ENCODE measurements around the gene COL1A2.

COL1A2 gene

DNA sequence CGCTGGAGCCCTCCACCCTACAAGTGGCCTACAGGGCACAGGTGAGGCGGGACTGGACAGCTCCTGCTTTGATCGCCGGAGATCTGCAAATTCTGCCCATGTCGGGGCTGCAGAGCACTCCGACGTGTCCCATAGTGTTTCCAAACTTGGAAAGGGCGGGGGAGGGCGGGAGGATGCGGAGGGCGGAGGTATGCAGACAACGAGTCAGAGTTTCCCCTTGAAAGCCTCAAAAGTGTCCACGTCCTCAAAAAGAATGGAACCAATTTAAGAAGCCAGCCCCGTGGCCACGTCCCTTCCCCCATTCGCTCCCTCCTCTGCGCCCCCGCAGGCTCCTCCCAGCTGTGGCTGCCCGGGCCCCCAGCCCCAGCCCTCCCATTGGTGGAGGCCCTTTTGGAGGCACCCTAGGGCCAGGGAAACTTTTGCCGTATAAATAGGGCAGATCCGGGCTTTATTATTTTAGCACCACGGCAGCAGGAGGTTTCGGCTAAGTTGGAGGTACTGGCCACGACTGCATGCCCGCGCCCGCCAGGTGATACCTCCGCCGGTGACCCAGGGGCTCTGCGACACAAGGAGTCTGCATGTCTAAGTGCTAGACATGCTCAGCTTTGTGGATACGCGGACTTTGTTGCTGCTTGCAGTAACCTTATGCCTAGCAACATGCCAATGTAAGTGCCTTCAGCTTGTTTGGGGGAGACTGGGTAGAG lies at the start of gene COL1A2:
COL1A2 (plus strand) TSS at position 459 of the 704 bp plus-strand sequence; CDS start at position 596, 137 bp downstream.
- DNase-seq: no peak

DNA sequence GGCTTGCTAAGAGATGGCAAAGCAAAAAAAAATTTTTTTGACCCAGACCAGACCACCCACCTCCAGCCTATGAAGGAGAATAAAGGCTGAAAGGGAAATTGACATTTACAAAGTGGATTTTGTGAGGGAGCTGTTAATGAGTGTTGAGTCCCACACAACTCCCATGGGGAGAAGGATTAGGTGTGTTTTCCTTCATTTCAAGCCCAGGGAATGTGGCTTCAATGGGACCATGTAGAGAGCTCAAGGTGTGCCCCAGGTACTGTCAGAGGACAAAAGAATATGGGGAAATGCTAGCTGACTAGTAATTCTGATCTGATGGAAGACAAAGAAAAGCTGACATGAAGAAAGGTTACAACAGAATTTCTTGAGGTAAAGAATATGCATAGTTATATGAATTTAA lies 48.8 kb upstream of the COL1A2 start:
- DNase-seq: no peak

DNA sequence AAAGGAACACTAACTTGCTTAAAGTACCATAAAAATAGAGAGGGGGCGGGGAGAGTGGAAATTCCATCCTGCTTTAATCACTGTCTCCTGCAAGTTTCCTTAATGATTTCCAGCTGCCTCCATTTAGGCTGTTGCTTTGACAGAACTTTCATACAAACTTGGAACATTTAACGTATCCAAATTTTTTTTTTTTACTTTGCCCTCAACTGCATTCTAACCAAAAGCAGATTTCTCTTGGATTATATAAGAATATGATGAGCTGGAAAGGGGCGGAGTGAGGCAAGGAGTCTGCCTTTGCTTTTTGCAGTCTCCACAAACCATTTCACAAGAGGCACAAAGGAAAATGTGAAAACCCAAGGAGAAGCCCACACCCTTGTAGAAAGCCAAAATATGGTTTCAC lies 46.6 kb upstream of the COL1A2 start:
- no peak for DNase-seq

DNA sequence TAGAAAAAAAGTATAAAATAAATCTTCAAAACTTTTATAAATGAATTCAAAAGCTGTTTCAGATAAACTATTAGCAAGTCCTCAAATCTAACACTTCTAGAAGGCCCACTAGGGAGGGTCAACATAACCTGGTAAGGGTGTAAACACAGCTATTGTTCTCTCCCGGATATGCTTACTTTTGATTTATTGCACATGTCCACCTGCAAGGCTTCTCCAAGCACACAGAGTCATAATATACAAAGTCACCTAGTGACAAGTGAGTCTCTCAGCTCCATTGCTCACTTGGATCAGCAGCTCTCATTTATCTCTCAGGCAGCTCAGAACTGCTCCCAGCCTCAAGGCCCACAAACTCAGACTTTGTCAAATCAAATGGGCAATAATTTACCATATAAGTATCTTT lies 44.0 kb upstream of the COL1A2 start:
- DNase-seq: no peak

DNA sequence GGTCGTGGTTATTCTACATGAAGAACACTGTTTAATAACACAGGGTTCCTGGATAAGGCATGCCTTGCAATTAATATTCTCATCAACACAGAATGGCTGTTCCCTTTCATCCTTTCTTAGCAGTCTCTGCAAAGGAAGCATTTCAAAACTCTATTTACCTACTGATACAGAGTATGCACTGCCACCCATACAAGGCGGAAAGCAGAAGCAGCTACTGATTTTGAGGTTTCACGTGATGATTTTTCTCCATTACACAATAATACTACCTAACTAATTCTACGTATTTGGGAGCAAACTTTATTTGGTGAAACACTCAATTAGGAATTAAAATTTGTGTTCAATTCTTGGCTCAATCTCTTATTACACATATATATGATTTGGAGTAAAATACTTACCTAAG lies 43.0 kb upstream of the COL1A2 start:
- DNase-seq: no peak

DNA sequence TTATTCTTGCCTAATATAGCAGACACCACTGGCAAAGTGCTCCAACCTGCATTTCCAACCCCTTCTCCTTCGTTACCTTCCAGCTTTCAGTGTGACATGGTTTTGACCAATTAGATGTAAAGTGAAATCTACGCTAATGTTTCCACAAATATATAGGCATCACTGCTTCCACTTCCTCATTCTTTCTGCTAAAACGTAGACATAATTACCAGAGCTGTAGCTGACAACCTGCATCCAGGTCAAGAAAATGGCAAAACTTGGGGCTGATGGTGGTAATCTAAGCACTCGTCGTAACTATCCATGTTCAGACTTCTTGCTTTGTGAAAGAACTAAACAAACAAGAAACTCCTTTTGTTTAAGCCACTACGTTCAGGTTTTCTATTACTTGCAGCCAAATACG lies 41.8 kb upstream of the COL1A2 start:
- DNase-seq: no peak

DNA sequence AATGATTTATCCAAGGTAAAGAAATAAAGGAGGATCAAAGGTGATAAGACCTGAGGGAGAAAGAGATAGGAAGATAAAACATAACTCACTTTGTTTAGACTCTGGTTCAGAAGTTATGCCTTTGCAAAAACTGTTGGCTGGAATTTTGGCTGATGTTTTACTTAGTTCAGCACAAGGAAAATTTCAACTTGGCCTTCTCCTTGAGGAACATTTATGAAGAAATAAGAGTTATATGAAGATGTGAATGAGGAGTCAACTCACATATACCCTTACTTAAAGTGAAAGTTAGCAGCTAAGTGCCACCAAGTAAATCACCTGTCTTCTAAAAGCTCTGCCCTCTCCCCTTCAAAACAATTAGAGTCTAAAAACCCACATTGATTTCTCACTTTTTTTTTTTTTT lies 39.7 kb upstream of the COL1A2 start:
- no peak for DNase-seq

DNA sequence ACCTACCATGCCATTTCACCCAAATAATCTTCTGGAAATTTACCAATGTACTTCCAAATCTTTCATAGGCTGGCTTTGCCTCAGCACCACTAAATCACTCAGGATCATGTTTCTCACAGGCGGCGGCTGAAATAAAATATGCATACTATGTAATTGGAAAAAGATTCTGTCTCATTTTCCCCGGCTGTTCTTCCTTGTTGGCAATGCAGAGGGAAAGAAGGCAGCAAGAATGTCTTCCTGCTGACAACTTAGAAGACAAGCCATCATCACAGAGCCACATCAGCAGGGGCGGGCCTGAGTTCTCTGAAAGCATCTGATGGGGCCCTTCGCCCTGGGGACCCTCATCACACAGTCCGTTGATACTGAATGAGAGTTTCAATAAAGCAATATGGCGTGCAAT lies 39.2 kb upstream of the COL1A2 start:
- DNase-seq: no peak

DNA sequence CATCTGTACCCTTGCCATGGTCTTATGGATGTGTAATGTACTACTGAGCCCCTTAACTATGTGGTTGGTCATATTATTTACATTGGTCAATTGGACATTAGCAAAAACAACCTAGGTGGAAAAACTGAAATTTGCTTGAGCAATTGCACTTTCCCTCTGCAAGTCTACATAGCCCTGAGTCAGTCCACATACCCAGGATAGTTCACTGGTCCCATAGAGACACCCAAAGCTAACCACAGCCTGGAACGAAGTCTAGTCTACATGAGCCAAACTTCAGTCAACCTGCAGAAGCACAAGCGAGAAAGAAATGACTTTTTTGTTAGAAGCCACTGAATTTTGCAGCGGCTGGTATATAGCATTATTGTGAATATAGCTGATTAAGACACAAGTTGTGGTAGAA lies 37.6 kb upstream of the COL1A2 start:
- no peak for DNase-seq

DNA sequence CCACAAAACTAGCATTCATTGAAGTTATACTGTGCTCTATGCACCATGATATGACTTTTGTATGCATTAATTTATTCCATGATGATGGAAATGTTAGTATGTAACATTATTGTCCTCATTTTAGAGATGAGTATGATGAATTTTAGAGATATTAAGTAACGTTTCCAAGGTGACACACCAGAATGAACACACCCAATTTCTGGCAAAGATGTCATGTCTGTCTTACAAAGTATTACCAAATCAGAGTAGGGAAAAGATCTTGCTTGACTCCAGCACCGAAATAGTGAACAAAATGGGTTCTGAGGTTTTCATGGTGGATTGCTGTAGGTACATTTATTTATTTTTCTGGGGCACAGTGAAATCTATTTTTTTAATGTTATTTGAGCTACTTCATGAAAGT lies 33.8 kb upstream of the COL1A2 start:
- DNase-seq: no peak

DNA sequence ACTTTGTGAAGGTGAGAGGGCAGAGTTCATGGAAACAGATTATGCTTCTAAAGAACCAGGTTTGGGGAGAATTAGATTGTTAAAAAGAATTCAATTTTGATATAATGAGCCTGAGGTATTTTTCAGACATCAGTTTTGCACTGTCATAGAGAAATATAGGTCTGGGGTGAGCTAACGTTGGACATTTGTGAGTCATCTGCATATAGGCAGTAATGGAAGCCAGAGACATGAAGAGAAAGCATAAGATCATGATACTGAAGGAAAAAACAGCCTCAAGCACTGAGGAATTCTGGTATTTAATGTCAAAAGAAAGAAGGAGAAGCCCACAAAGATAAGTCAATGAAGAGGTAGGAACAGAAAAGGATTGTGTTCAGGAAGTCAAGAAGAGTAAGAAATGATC lies 32.4 kb upstream of the COL1A2 start:
- DNase-seq: no peak

DNA sequence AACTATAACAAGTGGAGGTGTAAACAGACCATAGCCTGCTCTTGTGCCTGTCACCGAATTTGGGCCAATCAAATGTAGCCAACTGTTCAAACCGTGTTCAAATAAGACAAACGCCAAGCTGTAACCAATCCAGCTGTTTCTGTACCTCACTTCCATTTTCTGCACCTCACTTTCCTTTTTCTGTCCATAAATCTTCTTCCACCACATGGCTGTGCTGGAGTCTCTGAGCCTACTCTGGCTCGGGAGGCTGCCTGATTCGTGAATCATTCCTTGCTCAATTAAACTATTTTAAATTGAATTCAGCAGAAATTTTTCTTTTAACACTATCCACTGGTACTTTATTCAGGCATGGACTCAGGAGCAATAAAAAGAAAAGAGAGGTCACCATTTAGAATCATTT lies 29.9 kb upstream of the COL1A2 start:
- DNase-seq: no peak

DNA sequence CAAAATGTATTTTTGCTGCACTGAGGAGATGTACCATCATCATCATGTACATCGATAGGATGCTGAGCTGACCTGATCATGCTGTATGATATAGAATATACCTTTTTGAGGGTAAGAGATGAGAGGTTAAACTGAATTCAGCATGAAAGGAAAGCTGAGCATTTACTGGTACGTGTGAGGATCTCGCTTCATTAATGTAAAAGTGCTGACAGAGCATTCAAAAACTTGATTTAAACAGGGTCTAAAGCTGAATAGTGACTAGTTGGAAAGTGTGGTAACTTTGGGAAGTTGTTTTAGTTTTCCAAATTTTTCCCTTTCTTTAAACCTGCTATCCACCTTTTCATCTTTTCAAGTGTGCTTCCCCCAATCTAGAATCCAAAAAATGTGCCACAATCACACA lies 28.5 kb upstream of the COL1A2 start:
- no peak for DNase-seq

DNA sequence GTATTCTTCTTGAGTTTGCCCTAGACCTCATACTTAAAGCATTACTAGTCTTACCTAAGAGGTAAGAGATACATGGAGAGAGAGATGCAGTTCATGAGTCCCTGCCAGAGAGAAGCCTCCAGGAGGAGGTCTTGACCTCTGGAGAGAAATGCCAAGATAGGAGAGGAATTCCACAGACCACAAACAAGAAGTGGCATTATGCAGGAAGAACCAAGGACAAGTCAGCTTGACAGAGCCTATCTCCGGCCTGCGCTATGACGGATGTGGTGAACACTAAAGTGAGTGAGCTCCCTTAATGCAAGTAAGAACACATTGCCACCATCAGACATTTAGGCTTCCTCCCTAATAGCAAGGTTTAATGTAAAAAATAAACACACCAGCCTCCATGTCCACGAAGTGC lies 27.9 kb upstream of the COL1A2 start:
- no peak for DNase-seq

DNA sequence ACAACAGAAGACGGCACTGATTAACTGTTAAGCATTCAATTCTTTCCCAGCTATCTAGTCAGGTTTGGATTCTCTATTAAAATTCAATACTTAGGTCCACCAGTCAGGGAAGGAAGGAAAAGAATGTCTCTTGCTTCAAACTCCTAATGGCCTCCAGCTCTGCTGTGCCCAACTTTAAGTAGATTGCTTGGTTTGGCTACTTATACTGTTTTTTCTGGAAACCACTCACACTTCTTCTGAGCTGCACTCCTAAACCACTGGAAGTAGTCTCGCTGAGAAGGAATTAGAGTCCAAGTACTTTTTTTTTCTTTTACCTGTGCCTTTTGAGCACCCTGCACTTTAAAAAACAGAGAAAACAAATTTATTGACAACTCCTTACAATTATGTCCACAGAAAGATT lies 26.7 kb upstream of the COL1A2 start:
- no peak for DNase-seq

DNA sequence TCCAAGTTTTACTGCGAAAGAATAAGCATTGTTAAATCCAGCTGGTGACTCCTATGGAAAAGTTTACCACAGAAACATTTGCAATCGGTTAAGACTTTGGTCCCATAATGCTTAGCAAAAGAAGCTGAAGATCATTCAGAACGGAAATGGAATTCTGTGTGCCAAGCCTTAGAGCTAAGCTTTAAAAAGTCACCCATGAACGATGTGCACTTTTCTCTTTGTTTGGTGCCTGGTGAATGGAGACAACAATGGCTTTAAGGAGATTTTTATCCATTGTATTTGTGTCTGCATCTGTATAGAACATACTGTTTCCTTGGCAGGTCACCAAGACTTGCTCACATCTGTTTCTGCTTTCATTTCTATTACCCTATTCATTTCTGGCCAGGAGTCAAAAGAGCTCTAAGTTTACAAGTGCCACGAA lies 26.3 kb upstream of the COL1A2 start:
- no peak for DNase-seq

DNA sequence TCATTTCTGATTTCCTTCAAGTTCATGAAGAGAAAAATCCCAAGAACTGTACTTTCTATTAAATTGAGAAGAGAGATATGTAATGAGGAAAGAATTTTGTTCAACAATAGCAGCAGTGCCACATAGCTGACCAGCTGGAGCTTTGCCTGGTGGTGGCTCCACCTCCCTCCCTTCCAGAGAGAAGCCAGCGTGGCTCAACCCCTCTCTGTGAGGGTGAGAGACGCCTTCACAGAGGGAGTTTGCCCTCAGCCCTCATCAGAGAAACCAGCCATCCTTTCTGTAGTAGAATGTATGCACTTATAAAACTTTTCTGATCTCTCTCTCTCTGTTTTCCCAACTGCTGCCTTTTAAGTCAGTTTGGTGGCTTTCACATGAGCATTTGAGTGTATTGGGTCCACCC lies 20.5 kb upstream of the COL1A2 start:
- no peak for DNase-seq

DNA sequence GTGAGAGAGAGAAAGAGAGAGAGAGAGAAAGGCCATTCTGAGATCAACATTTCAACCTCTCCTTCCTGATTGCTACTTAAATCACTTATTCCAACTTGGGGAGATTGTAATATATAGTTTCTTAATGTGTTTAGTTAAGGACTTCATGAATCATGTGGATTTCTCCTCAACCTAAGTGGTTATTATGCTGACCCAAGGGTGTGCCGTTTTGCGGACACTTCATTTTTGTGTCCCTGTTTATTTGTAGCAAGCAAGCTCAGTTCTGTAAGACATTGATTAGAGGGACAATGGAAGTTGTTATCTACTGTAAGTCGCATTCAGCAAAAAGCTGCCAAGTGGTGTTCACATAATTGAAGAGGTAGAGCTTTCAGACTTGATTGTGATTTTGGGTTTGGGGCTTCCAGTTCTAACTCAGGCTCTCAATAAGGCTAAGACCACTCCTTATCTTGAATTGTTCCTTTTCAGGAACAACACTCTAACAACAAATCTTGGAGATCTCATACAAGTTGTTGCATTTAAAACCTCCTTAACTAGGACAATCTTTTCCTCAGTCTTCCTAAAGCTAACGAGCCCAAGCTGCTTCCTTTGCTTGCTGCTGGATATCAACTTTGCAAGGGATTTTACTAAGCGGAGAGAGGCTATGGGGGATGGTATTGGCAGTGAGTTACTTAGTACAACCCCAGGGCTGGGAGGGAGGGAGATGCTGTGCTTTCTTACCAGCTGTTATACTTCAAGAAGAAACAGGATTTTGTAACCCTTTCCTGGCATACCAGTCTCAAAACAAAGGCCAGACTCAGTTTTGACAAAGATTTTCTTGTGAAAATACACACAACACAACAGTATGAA lies 19.8 kb upstream of the COL1A2 start:
- DNase-seq: no peak

DNA sequence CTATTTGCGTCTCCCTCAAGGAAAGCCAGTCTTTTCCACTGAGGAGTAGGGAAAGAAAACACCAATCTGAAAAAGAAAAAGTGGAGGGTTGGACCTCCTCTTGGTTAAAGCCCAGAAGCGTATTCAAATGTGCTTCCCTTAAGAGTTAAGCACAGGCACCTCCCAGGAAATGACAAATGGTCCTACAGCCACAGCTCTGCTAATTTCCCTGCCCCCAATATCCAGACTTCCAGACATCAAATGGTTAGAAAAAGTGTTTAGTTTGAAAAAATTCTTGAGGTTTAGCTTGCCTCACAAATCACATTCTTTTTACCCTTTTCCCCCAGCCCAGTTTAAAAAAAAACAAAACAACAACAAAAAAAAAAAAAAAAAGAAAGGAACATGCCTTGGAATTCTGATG lies 19.0 kb upstream of the COL1A2 start:
- no peak for DNase-seq

DNA sequence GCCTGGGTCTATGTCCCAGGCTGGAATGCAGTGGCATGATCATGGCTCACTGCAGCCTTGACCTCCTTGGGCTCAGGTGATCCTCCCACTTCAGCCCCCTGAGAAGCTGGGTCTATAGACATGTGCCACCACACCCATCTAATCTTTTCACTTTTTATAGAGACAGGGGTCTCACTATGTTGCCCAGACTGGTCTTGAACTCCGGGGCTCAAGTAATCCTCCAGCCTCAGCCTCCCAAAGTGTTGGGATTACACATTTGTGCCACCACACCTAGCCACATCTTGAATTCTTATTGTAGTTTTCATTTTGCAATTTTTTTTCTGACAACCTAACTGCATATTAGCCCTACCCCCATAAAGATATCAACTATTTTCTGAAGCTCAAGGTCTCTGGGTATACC lies 18.4 kb upstream of the COL1A2 start:
- no peak for DNase-seq

DNA sequence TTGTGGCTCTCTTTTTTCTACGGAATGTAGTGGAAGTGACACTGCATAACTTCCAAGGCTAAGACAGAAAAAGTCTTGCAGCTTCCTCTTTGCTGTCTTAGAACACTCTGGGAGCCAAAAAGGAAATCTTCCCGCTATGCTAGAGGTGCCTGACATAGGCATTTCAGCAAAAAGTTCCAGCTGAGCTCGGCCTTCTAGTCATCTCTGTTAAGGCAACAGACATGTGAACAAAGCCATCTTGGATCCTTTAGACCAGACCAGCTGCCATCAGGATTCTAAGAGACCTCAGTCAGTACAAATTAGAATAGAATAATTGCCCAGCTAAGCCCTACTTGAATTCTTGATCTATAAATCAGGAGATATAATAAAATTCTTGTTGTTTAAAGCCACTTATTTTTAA lies 16.3 kb upstream of the COL1A2 start:
- no peak for DNase-seq

DNA sequence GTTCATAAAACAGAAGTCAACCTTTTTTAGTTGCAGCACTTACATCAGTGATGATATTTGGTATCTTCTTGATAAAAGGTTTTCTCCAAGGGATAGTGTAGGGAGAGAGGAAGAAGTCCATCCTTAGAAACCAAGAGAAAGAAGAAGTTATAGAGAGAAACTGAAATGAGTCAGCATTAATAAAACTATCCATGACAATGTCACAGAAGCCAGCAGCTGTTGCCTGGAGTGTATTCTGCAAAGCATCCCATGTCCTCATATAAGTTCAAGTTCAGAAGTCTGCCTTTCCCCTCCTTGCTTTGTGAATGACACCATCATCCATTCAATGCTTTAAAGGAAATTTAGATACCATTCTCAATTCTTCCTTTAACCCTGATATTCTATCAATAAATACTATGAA lies 14.4 kb upstream of the COL1A2 start:
- DNase-seq: no peak

DNA sequence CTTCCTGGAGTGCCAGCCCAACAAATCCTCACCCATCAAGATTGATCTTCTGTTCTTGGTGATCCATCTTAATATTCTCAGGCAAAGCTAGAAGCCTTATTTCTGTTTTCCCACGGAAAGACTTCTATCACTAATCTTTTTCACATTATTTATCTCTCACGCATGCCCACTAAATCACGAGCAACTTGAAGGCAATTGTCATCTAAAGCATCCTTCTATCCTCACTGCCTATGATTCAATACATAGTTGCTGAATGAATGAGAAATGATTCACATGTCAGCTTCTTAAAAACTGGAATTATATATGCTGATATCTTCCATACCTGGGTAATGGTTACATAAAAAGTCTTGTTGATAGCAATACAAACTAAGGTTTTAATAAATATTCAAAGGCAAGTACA lies 12.6 kb upstream of the COL1A2 start:
- no peak for DNase-seq

DNA sequence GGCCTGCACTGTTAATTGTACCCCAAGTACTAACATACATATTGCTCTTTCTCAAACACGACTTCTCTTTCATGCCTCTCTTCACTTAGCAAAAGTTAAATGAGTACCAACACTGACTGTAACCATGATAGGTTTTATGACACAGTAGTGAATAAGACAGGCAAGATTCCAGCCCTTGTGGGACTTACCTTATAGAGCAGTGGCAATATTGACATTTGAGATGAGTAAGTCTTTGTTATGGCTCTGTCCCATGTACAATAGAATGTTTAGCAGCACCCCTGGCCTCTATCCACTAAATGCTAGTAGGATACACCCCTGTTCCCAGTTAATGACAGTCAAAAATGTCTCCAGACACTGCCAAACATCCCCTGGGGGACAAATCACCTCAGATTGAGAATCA lies 11.9 kb upstream of the COL1A2 start:
- DNase-seq: no peak

DNA sequence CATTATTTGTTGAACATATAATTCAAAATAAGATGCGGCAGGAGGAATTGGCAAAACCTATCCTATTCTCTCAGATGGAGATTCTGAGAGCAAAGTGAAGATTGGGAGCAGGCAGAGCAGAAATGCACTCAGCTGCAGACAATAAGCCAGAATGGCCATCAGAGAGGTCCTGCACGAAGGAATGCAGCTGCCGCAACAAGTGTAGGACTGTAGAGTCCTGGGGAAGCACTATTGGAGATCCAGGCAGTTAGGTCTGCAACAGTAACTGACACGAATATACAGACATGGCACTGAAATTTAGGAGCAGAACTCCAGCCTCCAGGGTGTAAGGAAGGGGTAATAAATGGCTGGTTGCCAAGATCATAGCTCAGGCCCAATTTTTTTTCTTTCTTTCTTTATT lies 10.4 kb upstream of the COL1A2 start:
- DNase-seq: no peak
